ENCODE data around the gene PRMT5.
"Not testable (repeated sequence)": the region's sequence is repeated elsewhere in the genome, so short reads cannot be mapped to it uniquely, and the experiment has no call there.

Gene PRMT5

GRCh38 chr14:22929104-22929960 lies at the start of gene PRMT5:
Gene PRMT5, minus strand, starts transcription at chr14:22929376. Its CDS starts 15 bp downstream, at chr14:22929361.
- peak; percentile 98 for DNase-seq (ENCODE audit: low read depth)

GRCh38 chr14:22978487-22978837 lies 49.3 kb upstream of the PRMT5 start:
- DNase-seq (ENCODE audit: low read depth) = no peak

GRCh38 chr14:22977684-22978486 lies 48.7 kb upstream of the PRMT5 start:
- DNase-seq (ENCODE audit: low read depth) = no peak

- no peak for DNase-seq (ENCODE audit: low read depth)
These were observed 48.2 kb upstream of the PRMT5 start for GRCh38 chr14:22977434-22977683.

- no peak for DNase-seq (ENCODE audit: low read depth)
These were observed 47.7 kb upstream of the PRMT5 start for GRCh38 chr14:22976620-22977433.

- no peak for DNase-seq (ENCODE audit: low read depth)
These were observed 45.5 kb upstream of the PRMT5 start for GRCh38 chr14:22974530-22975313.

GRCh38 chr14:22973217-22974032 lies 44.2 kb upstream of the PRMT5 start:
- no peak for DNase-seq (ENCODE audit: low read depth)

GRCh38 chr14:22972313-22972930 lies 43.2 kb upstream of the PRMT5 start:
- DNase-seq (ENCODE audit: low read depth) = no peak

GRCh38 chr14:22971152-22971551 lies 42.0 kb upstream of the PRMT5 start:
- no peak for DNase-seq (ENCODE audit: low read depth)

GRCh38 chr14:22966783-22967269 lies 37.6 kb upstream of the PRMT5 start:
- DNase-seq (ENCODE audit: low read depth) = no peak

- DNase-seq (ENCODE audit: low read depth) = not testable (repeated sequence)
These were observed 37.0 kb upstream of the PRMT5 start for GRCh38 chr14:22965916-22966782.

- no peak for DNase-seq (ENCODE audit: low read depth)
These were observed 33.0 kb upstream of the PRMT5 start for GRCh38 chr14:22962061-22962676.

- no peak for DNase-seq (ENCODE audit: low read depth)
These were observed 26.8 kb upstream of the PRMT5 start for GRCh38 chr14:22955702-22956569.

- no peak for DNase-seq (ENCODE audit: low read depth)
These were observed 23.2 kb upstream of the PRMT5 start for GRCh38 chr14:22952418-22952817.

GRCh38 chr14:22951795-22952194 lies 22.6 kb upstream of the PRMT5 start:
- DNase-seq (ENCODE audit: low read depth) = not testable (repeated sequence)

- DNase-seq (ENCODE audit: low read depth) = no peak
These were observed 16.5 kb upstream of the PRMT5 start for GRCh38 chr14:22945642-22946041.

GRCh38 chr14:22939684-22940083 lies 10.5 kb upstream of the PRMT5 start:
- DNase-seq (ENCODE audit: low read depth) = no peak

- DNase-seq (ENCODE audit: low read depth) = no peak
These were observed 6.0 kb upstream of the PRMT5 start for GRCh38 chr14:22935156-22935555.
